UCSD-AML1 (cell line): ENCODE data around the gene FRY.
"Not testable (repeated sequence)": the region's sequence is repeated elsewhere in the genome, so short reads cannot be mapped to it uniquely, and the experiment has no call there.

Experiments
- DNase-seq: peaks from one replicate; lab custom pipeline; 2025; ENCODE audit not compliant: unreplicated experiment; lab: John Stamatoyannopoulos, UW

Gene FRY

DNA sequence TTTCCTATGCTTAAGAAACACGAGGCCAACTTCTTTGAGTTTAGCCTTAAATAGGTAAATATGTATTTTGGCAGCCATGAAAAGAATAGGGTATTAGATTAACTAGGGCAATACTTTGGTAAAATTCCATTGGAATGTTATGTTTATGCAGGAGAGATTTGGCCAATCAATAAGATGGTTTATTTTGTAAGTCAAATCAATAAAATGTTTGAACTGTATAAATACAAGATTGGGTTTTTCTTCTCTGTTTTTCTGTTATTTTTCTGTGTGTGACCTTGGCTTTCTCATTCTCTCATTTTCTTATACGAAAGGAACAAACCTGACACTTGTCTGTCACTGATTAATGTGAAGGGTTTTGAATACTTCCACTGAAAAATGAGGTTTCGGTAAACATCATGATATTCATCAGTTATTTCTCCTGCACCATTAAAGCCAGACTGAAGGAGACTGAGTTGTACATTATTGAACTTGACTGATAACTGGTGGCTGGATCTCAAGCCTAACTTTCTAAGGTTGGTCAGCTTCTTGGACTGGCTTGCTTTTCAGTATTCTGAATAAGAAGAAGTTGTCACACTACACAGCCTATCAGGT is 8.6 kb downstream of the FRY start:
- no peak for DNase-seq

DNA sequence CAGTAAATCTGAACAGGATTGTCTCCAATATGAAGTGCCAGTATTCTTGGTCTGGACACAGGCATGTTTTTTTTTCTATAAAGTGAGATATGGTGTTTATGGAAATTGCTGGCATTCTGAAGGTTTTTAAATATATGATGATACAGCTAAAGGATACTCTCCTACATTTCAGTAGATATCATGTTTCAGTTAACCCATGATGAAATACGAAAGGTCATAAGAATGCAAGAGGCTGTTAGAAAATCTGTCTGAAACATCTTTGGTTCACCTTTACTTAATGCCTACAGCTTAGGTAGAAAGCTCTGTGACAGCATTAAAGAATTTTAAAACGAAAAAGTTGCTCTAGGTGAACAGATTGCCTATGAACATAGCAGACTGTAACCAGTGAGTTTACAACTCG is 9.1 kb downstream of the FRY start:
- DNase-seq, result no peak

DNA sequence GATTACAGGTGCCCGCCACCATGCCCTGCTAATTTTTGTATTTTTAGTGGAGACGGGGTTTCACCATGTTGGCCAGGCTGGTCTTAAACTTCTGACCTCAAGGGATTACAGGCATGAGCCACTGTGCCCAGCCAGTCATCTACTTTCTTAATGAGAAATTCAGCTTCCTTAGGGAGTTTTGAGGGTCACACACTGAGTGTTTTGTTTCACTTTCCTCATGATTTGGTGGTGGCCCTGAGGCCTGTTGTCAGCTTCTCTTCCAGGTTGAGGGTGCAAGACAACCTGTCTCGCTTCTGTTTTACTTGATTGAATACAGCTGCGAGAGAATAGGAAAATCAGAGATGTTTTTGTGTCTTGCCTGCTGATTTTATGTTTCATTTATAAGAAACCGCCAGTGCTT is 9.9 kb downstream of the FRY start:
- no peak for DNase-seq

DNA sequence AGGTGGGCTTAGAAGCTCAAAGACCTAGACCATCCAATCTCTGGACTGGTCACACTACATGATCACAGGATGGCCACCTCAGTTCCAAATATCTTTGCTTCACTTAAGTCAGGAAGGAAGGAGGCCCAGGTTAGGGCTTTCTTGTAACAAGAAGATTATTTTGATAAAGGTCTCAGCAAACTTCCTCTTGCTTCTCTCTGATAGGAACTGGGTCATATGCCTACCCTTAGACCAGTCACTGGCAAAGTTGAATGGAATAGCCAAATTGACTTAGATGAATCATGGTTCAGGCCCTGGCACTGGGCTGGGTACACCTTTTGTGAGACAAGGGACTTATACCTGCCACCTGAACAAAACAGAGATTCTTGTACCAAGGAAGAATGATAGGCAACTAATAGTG is 11.0 kb downstream of the FRY start:
- DNase-seq, result no peak

DNA sequence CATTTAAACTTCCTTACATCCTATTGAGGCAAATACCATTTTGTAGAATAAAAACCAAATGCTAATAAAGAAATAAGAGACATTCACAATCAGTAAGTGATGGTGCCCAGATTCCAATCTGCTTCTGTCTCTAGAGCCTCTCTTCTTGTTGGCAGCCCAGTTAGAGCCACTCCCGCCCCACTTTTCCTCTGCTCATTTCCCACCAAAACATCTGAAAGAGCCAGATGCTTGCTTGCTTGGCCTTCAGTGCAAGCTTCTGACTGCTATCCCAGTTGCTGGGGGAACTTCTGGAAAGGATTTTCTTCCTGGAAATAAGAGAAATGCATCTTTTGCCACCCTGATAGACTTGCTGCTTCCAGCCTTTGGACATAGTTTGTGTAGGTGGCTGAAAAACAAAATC is 12.9 kb downstream of the FRY start:
- no peak for DNase-seq

DNA sequence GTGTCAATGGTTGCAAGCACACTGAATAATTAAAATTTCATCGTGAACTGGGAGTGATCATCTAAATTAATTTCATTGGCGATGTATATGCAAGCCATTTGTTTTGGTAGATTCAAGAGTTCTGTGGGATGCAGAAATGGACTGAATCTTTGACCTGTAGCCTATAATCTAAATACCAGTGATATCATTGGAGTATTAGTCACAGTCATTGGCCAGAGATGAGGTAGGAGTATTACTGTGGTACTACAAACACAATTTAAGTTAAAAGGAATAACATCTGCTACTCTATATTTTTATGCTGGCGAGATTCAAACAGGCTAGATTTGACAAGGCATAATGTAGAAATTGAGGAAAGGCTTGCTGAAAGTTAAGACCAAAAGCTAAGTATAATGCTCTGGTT is 14.0 kb downstream of the FRY start:
- DNase-seq, result no peak

DNA sequence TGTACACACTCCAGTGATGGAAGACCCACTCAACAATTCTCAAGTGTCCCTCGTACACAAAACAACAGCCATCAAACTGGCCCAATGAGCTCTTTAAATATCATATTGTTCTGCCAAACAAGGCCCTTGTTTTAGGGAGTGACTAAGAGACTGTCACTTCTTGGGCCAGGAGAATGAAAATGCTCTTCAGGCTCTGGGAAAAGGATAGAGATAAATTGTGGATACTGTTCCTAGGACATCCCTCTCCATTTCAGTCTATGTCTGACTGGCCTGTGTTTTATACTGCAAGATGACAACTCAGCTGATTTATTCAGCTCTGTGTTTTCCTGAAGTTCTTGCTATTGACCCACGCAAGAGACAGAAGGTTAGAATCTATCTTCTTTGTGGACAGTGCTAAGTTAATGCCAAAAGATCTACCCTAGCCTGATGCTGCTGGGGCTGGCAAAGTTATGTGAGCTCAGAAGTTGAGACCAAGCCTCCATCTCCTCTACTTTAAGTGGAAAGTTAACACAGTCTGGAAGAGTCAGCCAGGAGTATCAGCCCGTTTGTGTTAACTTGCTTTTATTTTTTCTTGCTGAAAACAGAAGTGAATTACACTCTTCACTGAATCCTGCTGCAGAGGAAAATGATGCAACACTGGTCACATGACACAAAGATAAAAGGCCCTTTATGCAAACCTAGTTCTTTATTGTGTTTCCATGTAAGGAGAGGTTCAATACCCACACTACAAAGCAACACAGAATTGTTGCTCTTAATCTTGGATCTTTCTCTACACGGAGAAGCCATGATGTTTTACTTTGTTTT is 14.6 kb downstream of the FRY start:
- peak; percentile 14 for DNase-seq

DNA sequence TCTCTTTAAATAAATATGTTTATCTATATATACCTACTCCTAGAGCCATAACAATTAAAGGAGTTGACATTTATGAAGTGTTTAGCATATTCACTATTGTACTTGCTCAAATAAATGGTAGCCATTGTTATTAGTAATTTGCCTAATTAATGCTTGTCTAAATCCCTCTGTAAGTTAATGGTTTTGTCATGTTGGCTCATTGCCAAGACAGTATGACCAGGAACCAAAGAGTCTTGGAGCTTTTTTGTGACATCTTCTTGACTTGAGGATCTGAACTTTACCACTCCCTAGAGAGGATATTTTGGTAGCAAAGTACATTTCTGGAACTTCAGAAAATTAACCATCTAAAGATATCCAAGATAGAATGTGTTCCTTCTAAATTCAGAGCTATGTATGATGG is 15.5 kb downstream of the FRY start:
- no peak for DNase-seq

DNA sequence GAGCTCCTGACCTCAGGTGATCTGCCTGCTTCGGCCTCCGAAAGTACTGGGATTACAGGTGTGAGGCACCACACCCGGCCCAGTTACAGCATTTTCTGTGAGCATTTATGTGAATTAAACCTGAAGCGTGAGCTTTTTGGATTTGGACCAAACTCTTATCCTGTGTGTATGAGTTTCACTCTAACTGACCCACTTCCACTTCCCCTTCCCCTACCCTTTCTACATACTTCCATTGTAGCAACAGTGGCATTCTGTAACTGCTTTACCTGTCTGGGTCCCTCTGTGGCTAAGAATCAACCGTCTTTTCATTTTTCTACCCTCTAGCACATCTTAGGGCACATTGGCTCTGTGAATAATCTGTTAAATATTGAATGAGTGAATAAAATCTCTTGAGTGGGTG is 16.2 kb downstream of the FRY start:
- no peak for DNase-seq

DNA sequence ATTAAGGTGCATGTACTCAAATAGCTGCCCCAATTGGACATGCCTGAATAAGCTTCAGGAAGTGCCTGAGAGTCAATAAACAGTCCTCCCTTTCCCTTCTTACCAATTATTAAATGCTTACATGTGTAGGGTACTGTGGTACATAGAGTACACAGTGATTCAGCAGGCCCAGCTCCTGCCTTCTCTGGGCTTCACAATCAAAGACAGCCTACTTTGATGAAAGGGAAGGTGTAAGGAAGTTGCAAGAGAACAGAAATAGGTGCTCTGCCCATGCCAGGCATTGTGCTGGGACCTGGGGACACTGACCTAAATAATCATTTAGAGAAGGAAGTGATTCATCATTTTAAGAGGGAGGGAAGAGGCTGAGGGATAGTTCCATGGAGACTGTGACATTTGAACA is 17.2 kb downstream of the FRY start:
- peak; percentile 15 for DNase-seq

DNA sequence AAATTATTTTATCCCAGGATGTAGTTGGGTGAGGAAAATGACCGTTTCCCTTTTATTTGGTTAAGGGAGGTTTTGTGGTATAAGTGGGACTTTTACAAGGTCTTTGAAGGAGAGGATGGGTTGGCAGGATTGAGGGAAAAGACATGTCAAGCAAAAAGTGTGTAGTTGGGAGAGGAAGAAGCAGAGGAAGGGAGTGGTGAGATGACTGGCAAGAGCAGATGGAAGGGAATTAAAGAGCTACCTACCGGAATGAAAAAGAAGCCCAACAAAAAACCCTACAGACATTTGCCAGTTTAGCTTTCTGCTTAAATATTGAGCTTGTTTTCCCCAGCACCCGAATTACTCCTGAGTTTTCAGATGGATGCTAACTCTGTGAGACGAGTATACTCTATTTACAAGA is 19.6 kb downstream of the FRY start:
- DNase-seq, result no peak

GRCh38 chr13:32056316-32056715 is 24.7 kb downstream of the FRY start:
- DNase-seq, result no peak

GRCh38 chr13:32057325-32057724 is 25.8 kb downstream of the FRY start:
- not testable (repeated sequence) for DNase-seq

- DNase-seq, result no peak
Measured at GRCh38 chr13:32059511-32059984, 28.0 kb downstream of the FRY start.

GRCh38 chr13:32060401-32060878 is 28.9 kb downstream of the FRY start:
- no peak for DNase-seq

DNA sequence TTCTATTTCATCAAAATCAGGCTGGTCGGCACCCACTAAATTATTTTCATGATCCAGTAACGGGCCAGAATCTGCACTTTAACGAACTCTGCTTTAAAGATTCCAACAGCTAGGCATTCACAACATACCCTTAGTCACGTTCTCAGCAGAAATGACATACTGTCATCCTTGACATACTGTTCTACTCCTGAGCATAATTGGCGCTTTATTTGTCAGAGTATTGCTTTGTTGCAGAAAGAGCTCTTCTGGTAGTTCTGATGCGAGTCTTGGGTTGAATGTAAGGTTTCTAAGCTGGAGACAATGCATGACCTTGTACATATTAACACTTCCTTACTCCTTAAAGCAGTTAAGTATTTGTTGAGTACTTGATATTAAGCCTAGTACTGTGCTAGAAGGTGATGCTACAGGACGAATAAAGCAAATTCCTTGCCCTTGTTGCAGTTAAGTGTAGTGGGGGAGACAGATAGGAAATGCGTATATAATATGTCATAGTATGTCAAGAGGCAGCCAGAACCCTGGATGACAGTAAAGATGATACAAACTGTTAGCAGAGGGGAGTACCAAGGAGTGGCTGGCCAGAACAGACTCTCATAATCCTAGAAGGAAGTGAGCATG is 32.2 kb downstream of the FRY start:
- no peak for DNase-seq

GRCh38 chr13:32067149-32067961 is 35.8 kb downstream of the FRY start:
- no peak for DNase-seq

GRCh38 chr13:32068255-32068654 is 36.7 kb downstream of the FRY start:
- DNase-seq, result no peak

- DNase-seq, result no peak
Measured at GRCh38 chr13:32073180-32073864, 41.7 kb downstream of the FRY start.

DNA sequence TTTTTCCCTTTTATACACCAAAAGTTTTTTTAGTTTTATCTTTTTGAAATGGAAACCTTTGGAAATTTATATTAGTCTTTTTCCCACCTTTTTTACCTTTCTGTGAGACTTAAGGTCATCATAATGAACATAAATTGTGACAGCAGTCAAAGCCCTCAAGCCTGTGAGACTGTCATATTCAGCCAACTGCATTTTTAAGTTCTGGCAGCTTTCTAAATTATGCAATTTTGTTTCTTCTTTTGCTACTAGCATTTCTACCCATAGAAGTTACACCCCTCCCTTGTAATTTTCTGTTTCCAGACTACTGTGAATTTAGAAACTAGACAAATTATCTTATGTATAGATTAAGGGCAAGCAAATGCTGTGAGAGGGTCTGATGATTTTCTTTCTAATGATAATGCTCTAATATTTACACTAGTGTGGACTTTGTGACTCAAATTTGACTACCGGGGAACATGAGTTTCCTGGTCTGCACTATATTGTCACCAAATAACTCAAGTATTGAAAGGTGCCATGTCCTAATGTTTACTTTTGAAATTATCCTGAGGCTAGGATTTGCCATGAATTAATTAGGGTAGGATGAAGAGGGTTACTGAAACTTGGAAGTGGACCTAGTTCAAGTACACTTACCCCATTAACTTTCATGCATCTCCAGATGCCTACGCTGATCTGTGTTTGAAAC is 43.7 kb downstream of the FRY start:
- DNase-seq, result no peak
